ENCODE results near the gene EFNA1.

Gene EFNA1

GRCh38 chr1:155177192-155177917, 49.7 kb downstream of the EFNA1 start:
- DNase-seq: no peak

GRCh38 chr1:155177918-155178281, 50.2 kb downstream of the EFNA1 start:
- no peak for DNase-seq

GRCh38 chr1:155178441-155179111, 50.9 kb downstream of the EFNA1 start:
- no peak for DNase-seq

GRCh38 chr1:155179112-155180031, 51.7 kb downstream of the EFNA1 start:
- no peak for DNase-seq

DNA sequence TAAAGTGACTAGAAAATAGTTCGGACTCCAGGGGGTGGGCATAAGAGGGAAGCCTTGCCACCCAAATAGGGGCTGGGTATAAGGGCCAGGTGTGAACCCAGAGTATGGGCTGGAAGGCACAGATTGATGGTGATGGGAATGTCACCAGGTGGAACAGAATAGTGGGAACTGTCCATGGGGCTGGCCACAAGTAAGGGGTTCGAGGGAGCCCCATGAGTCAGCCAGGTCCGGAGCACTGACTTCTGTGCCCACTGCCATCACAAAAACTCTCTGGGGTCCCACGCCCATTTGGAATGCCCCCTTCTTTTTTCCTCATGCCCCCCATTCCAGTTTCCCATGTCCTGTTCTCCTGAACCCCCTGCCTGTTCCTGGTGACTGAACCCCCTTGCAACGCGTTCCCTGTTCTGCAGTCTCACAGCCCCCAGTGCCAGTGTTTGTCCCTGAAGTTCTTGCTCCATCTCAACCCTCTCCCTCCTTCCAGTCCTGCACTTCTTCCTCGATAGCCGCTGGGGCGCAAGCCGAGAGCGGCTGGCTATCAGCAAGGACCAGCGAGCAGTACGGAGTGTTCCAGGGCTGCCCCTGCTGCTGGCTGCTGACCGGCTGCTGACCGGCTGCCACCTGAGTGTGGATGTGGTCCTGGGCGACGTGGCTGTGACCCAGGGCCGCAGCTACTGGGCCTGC, 53.8 kb downstream of the EFNA1 start:
- DNase-seq: no peak

- no peak for DNase-seq
Measured at GRCh38 chr1:155182052-155182550, 54.4 kb downstream of the EFNA1 start.

- no peak for DNase-seq
Measured at GRCh38 chr1:155183775-155184221, 56.1 kb downstream of the EFNA1 start.

DNA sequence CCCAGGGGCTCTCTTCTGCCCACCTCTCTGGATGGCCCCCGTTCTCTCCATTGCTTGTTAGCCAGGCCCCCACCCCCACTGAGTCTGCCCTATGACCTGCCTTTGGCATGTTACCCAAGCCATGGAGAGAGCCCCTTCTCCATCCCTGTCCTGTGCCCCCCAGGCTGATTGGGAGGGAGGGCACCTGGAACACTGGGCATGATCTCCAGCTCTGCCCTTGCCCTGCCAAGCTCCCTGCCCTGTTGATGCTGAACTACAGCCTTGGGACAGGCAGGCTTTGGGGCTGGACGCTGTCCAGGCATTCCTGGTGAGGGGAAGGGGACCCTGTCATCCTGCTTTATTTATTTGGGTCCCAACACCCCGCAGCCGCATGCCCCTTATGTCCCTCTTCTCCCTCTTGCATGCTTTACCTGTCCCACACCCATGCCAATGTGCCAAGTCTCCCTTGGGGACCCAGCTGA, 56.7 kb downstream of the EFNA1 start:
- DNase-seq: no peak

Data from GF-D8 (cell line).